Measurements from ENCODE around the gene VPS29.

DNA sequence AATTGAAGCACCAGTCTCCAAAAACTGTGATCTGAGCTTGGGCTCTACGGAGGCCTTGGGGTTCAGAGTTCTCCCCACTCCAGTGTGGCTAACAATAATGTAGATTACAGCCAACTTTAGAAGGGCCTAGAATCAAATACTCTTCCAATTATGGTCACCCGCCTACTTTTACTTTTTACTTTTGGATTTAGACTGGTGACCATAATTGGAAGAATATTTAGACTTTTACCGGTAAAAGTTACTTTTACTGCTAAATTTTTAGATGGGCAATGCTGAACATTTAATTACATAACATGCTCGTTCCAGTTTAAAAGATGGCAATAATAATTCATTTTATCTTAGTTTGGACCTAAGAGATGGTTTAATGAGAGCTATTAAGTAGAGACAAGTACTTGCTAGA lies 42.1 kb upstream of the VPS29 start:
- TF ChIP-seq, protein P1, sequence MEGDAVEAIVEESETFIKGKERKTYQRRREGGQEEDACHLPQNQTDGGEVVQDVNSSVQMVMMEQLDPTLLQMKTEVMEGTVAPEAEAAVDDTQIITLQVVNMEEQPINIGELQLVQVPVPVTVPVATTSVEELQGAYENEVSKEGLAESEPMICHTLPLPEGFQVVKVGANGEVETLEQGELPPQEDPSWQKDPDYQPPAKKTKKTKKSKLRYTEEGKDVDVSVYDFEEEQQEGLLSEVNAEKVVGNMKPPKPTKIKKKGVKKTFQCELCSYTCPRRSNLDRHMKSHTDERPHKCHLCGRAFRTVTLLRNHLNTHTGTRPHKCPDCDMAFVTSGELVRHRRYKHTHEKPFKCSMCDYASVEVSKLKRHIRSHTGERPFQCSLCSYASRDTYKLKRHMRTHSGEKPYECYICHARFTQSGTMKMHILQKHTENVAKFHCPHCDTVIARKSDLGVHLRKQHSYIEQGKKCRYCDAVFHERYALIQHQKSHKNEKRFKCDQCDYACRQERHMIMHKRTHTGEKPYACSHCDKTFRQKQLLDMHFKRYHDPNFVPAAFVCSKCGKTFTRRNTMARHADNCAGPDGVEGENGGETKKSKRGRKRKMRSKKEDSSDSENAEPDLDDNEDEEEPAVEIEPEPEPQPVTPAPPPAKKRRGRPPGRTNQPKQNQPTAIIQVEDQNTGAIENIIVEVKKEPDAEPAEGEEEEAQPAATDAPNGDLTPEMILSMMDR (conservative IDR thresholded peaks at IDR 0.05; ENCODE audit: low read depth, low read length): no peak
- no peak for TF ChIP-seq EZH2 (IDR thresholded peaks at IDR 0.05; ENCODE audit: low read length, unreplicated experiment)

Measured in PC-3 (cell line).